Keratinocyte (primary cell): ENCODE results near the gene TANGO2. TPM values are rescaled to one million over a fixed set of nuclear protein-coding genes. Genes with fewer than 3 reads are reported as not detected.

Experiments
- DNase-seq: peaks from one replicate; pipeline ENCODE4 v3.0.0-alpha.2; 2011; ENCODE audit warnings: low read depth, missing footprints, low spot score
- FAIRE-seq: peaks from 2 replicates; lab custom pipeline; 2011; peaks lifted over from hg19 to GRCh38; lab: Jason Lieb, UNC
- H2AFZ ChIP-seq: 2 replicates; pipeline ENCODE4 v1.6.0; 2012; ENCODE audit warnings: low read length, control low read depth, inconsistent platforms; ENCODE audit not compliant: control insufficient read depth
- H3K27ac ChIP-seq: 2 replicates; pipeline ENCODE4 v1.5.1; 2011; ENCODE audit warnings: low read length; ENCODE audit not compliant: control insufficient read depth, insufficient read depth
- H3K27me3 ChIP-seq: 3 replicates; pipeline ENCODE4 v1.6.0; 2011; ENCODE audit warnings: low read length; ENCODE audit not compliant: control insufficient read depth, insufficient read depth; ENCODE audit errors: extremely low read depth
- H3K36me3 ChIP-seq, 2 experiments: 2 replicates in 1 of 2; 3 replicates in 1 of 2; pipeline ENCODE4 v1.5.1; 2011; ENCODE audit warnings: low read length in 2 of 2, mild to moderate bottlenecking in 1 of 2; ENCODE audit not compliant: control insufficient read depth in 2 of 2, insufficient read depth in 2 of 2; ENCODE audit errors: extremely low read depth in 1 of 2
- H3K4me1 ChIP-seq: 3 replicates; pipeline ENCODE4 v1.5.1; 2011; ENCODE audit warnings: low read length; ENCODE audit not compliant: control insufficient read depth, insufficient read depth; ENCODE audit errors: extremely low read depth
- H3K4me2 ChIP-seq: 3 replicates; pipeline ENCODE4 v1.6.0; 2011; ENCODE audit warnings: low read depth, low read length; ENCODE audit not compliant: control insufficient read depth, insufficient read depth; ENCODE audit errors: extremely low read depth
- H3K4me3 ChIP-seq, 3 experiments: fragments of 200-600 bp in 1 of 3; sonication (generic) in 1 of 3; 2 replicates in 2 of 3; 3 replicates in 1 of 3; pipeline ENCODE4 v1.5.1; 2011 to 2016; ENCODE audit warnings: low read length in 3 of 3, mild to moderate bottlenecking in 3 of 3, control low read depth in 2 of 3, inconsistent platforms in 1 of 3, low read depth in 1 of 3, mixed read lengths in 1 of 3, mixed run types in 1 of 3, moderate library complexity in 1 of 3; ENCODE audit not compliant: control insufficient read depth in 2 of 3, insufficient read depth in 2 of 3; ENCODE audit errors: extremely low read depth in 1 of 3
- H3K79me2 ChIP-seq: 2 replicates; pipeline ENCODE4 v1.6.0; 2012; ENCODE audit warnings: low read length; ENCODE audit not compliant: control insufficient read depth, insufficient read depth
- H3K9ac ChIP-seq: 3 replicates; pipeline ENCODE4 v1.6.0; 2011; ENCODE audit warnings: low read length; ENCODE audit not compliant: control insufficient read depth, insufficient read depth; ENCODE audit errors: extremely low read depth
- H3K9me1 ChIP-seq: 3 replicates; pipeline ENCODE4 v1.6.0; 2011; ENCODE audit warnings: low read length; ENCODE audit not compliant: control insufficient read depth, insufficient read depth; ENCODE audit errors: extremely low read depth
- H3K9me3 ChIP-seq: 2 replicates; pipeline ENCODE4 v1.5.1; 2012; ENCODE audit warnings: low read depth, low read length; ENCODE audit not compliant: control insufficient read depth
- H4K20me1 ChIP-seq: 3 replicates; pipeline ENCODE4 v1.6.0; 2011; ENCODE audit warnings: low read length; ENCODE audit not compliant: control insufficient read depth, insufficient read depth; ENCODE audit errors: extremely low read depth
- EZH2 ChIP-seq: IDR thresholded peaks from one replicate; pipeline ENCODE4 v1.6.1; 2012; ENCODE audit warnings: inconsistent platforms, mild to moderate bottlenecking, low read length, moderate library complexity
- dilution Hi-C: fragments of 300-500 bp; cut with MboI; formaldehyde crosslinking; loops from one replicate; pipeline ENCODE4 v1.7.0; 2020; ENCODE audit warnings: low sequenced_read_pairs; ENCODE audit not compliant: extremely low pct_ligation_motif_present
- polyA plus RNA-seq, 5 experiments: library from polyadenylated mRNA; depleted of rRNA in 3 of 5; stranded (reverse) in 3 of 5; stranded (forward) in 1 of 5; unstranded in 1 of 5; fragments of >200 nt; gene quantifications; 1 replicate in 1 of 5; 2 replicates in 3 of 5; 3 replicates in 1 of 5; pipeline versions ENCODE4 v1.2.1 to v1.2.3, GENCODE V29; 2011 to 2012; ENCODE audit warnings: missing spikeins in 2 of 5, low read depth in 1 of 5, low replicate concordance in 1 of 5
- TF ChIP-seq, protein P1 (sequence below), 3 experiments: IDR thresholded peaks in 1 of 3; conservative IDR thresholded peaks in 1 of 3; optimal IDR thresholded peaks in 1 of 3; 2 replicates in 2 of 3; 3 replicates in 1 of 3; pipeline versions ENCODE3 to v1.5.1; 2011; ENCODE audit warnings: low read length in 3 of 3, mild to moderate bottlenecking in 3 of 3, moderate library complexity in 2 of 3, control low read depth in 1 of 3, inconsistent platforms in 1 of 3; ENCODE audit not compliant: insufficient read depth in 2 of 3; ENCODE audit errors: extremely low read depth in 1 of 3

Gene TANGO2
- polyA plus RNA-seq, 1 donor (not counting 4 experiments of a cell fraction or from before 2014, with no cell fraction given): 20.1 TPM

GRCh38 chr22:20009582-20010306, 11.2 kb upstream of the TANGO2 start:
- dilution Hi-C loops: no loop called here
- Histone ChIP-seq H3K27me3 (no peaks in the 10 kb centered on the region), H3K36me3 (no peaks in the 10 kb centered on the region)

DNA sequence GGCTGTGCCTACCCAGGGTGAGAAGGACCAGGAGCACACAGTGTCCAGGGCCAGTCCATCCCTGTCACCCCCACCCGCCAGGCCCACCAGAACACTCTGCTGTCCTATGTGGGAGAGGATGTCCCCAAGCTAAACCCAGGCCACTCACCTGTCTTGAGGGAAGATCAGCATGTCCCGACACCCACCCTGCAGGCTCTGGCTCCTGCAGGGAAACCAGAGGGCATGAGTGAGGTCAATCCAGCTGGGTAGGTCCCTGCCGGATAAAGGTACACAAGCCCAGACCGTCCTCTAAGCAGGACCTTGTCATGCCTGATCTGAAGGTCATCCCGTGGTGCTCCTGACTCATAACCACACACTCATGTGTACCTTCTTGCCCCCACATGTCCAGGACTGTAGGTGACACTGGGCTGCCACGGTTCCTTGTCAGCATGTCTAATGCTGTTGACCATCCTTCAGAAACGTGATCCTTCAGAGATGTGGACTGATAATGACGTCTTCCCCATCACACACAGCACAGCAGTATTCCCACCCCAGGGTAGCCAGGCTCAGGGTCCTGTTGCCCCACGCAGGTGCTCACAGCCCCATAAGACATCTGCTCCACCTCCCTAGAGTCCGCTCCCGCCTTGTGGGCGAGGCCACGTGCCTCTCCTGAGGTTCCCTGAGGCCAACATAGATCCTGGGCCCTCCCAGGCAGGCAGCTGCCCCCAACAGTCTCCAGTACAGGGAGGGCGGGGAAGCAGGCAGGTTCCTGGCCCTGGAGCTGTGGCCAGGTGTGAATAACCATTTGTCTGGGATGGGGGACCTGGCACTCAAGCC, 10.4 kb upstream of the TANGO2 start:
- DNase-seq (no peak), FAIRE-seq (peak; percentile 41)
- Histone ChIP-seq H4K20me1 (no peaks in the 10 kb centered on the region), H3K9me3 (no peaks in the 10 kb centered on the region), H3K36me3 (no peaks in the 10 kb centered on the region), H3K4me3 (no peak overlapping the region), H3K4me2 (peak overlapping the region; percentile 22), H3K79me2 (no peaks in the 10 kb centered on the region), H3K9me1 (peaks cover 3% of the 10 kb centered on the region), H3K27me3 (peaks cover 6% of the 10 kb centered on the region), H3K27ac (no peak overlapping the region), H2AFZ (no peak overlapping the region), H3K9ac (no peak overlapping the region), H3K4me1 (peaks cover 5% of the 10 kb centered on the region)
- dilution Hi-C loops: no loop called here
- TF ChIP-seq EZH2: no peak
- TF ChIP-seq, protein P1, sequence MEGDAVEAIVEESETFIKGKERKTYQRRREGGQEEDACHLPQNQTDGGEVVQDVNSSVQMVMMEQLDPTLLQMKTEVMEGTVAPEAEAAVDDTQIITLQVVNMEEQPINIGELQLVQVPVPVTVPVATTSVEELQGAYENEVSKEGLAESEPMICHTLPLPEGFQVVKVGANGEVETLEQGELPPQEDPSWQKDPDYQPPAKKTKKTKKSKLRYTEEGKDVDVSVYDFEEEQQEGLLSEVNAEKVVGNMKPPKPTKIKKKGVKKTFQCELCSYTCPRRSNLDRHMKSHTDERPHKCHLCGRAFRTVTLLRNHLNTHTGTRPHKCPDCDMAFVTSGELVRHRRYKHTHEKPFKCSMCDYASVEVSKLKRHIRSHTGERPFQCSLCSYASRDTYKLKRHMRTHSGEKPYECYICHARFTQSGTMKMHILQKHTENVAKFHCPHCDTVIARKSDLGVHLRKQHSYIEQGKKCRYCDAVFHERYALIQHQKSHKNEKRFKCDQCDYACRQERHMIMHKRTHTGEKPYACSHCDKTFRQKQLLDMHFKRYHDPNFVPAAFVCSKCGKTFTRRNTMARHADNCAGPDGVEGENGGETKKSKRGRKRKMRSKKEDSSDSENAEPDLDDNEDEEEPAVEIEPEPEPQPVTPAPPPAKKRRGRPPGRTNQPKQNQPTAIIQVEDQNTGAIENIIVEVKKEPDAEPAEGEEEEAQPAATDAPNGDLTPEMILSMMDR (optimal IDR thresholded peaks at IDR 0.05 in 1 of 3, IDR thresholded peaks at IDR 0.05 in 1 of 3, conservative IDR thresholded peaks at IDR 0.05 in 1 of 3; ENCODE audit: extremely low read depth in 1 of 3, insufficient read depth in 2 of 3, low read length in 3 of 3): no peak

More at GRCh38 chr22:20009582-20010306, 11.2 kb upstream of the TANGO2 start:
- Histone ChIP-seq H3K27ac (no peak overlapping the region), H3K4me1 (peaks cover 5% of the 10 kb centered on the region), H3K9me1 (peaks cover 3% of the 10 kb centered on the region), H2AFZ (no peak overlapping the region), H3K9me3 (no peaks in the 10 kb centered on the region), H3K9ac (no peak overlapping the region), H3K4me2 (no peak overlapping the region), H3K4me3 (no peak overlapping the region), H4K20me1 (no peaks in the 10 kb centered on the region), H3K79me2 (no peaks in the 10 kb centered on the region)
- TF ChIP-seq, protein P1 (optimal IDR thresholded peaks at IDR 0.05 in 1 of 3, IDR thresholded peaks at IDR 0.05 in 1 of 3, conservative IDR thresholded peaks at IDR 0.05 in 1 of 3; ENCODE audit: extremely low read depth in 1 of 3, insufficient read depth in 2 of 3, low read length in 3 of 3): no peak
- no peak for TF ChIP-seq EZH2
- DNase-seq (no peak), FAIRE-seq (no peak)
